ENCODE measurements around the gene GRPEL1. TPM values are rescaled to one million over a fixed set of nuclear protein-coding genes. Genes with fewer than 3 reads are reported as not detected.

Gene GRPEL1
- total and polyA plus RNA-seq, 2 of the 8 experiments (the other 6 are each of a cell fraction or from before 2014, with no cell fraction given): 13.5 to 39.9 TPM

GRCh38 chr4:7073526-7074390 lies 5.9 kb upstream of the GRPEL1 start:
- no peak overlapping the region for H4K91ac ChIP-seq (replicated peaks; ENCODE audit: insufficient read length, low read length)
- H3K23me2 ChIP-seq (ENCODE audit: low read depth, low read length): peaks cover under 1% of the 10 kb centered on the region; the same call in 1 of the 2 replicates
- DNase-seq (ENCODE audit: low read depth in 1 of 2, low spot score in 2 of 2) (peak; percentile 15 to 66), FAIRE-seq (peak; percentile 84)
- no peak overlapping the region for H3K4me3 ChIP-seq (ENCODE audit: extremely low read depth in 1 of 4, insufficient read depth in 2 of 4, low read depth in 3 of 4, low read length in 4 of 4)
- CTCF ChIA-PET (ENCODE audit: partially characterized antibody): interaction anchor here (0.6 to 9.4 kb wide), 7 partner anchors 9 to 418 kb away, joined by 3 to 108 read pairs (median 4); partner anchors contain the start of gene TADA2B
- H3K23ac ChIP-seq (ENCODE audit: insufficient read length): no peak overlapping the region
- H3K79me2 ChIP-seq (ENCODE audit: control insufficient read depth in 1 of 2, insufficient read depth in 2 of 2, low read length in 2 of 2): no peaks in the 10 kb centered on the region
- H4K5ac ChIP-seq (ENCODE audit: insufficient read length, low read depth, low read length): no peak overlapping the region
- no peaks in the 10 kb centered on the region for H3K36me3 ChIP-seq (ENCODE audit: control insufficient read depth in 2 of 4, insufficient read depth in 4 of 4, low read length in 3 of 4)
- no peak overlapping the region for H3K4me2 ChIP-seq (ENCODE audit: insufficient read depth in 1 of 2, low read depth in 2 of 2, low read length in 2 of 2)
- H2BK120ac ChIP-seq (replicated peaks; ENCODE audit: low read depth, low read length): no peak overlapping the region
- H2AK5ac ChIP-seq (ENCODE audit: low read depth, low read length): no peak overlapping the region
- peaks cover 0 to 13% (median 8%) of the 10 kb centered on the region in 4 experiments; a peak in 6 of 7 replicates for H3K27me3 ChIP-seq (replicated peaks in 1 of 4; ENCODE audit: control insufficient read depth in 3 of 4, extremely low read depth in 1 of 4, insufficient read depth in 3 of 4, low read length in 3 of 4)
- POLR2A ChIA-PET (ENCODE audit: partially characterized antibody): interaction anchor here (1.3 to 1.6 kb wide), 2 partner anchors 20 to 30 kb away, joined by 3 to 5 read pairs; partner anchors contain the start of gene TADA2B
- no peak overlapping the region for H2BK20ac ChIP-seq (ENCODE audit: low read length)
- H4K20me1 ChIP-seq (replicated peaks in 1 of 2; ENCODE audit: control insufficient read depth in 1 of 2, insufficient read depth in 2 of 2, low read length in 2 of 2): no peaks in the 10 kb centered on the region
- WGBS, 2 experiments (ENCODE audit: extremely low coverage in 1 of 2, insufficient coverage in 1 of 2, insufficient read length in 1 of 2, insufficient replicate concordance in 2 of 2, low coverage in 1 of 2, low lambda C conversion rate in 2 of 2, missing lambda C conversion rate in 1 of 2): 80% methylated on average over 18 of the region's 18 CpGs; no CpG with 5 or more reads in 1 of the 2 experiments
- no peak overlapping the region for H3K4ac ChIP-seq (replicated peaks; ENCODE audit: insufficient read length, low read depth, low read length)
- no peaks in the 10 kb centered on the region for H3K79me1 ChIP-seq (ENCODE audit: low read depth, low read length)
- H3K9ac ChIP-seq (replicated peaks in 1 of 4; ENCODE audit: extremely low read depth in 1 of 4, low read depth in 3 of 4, low read length in 3 of 4): no peak overlapping the region
- H3K9me3 ChIP-seq (ENCODE audit: insufficient read depth in 2 of 2, low read depth in 1 of 2, low read length in 1 of 2): no peaks in the 10 kb centered on the region
- H4K8ac ChIP-seq (ENCODE audit: extremely low read depth, insufficient read depth, low read length): no peak overlapping the region; the same call in 1 of the 2 replicates
- no peak overlapping the region for H3K14ac ChIP-seq (ENCODE audit: insufficient read length)
- peaks cover 0 to 3% (median 2%) of the 10 kb centered on the region in 4 experiments; a peak in 1 of 7 replicates for H3K4me1 ChIP-seq (replicated peaks in 1 of 4; ENCODE audit: control insufficient read depth in 3 of 4, insufficient read depth in 4 of 4, low read length in 3 of 4)
- H2AFZ ChIP-seq (ENCODE audit: low read length): no peak overlapping the region
- H3K27ac ChIP-seq (ENCODE audit: low read depth, low read length): no peak overlapping the region
- no peak overlapping the region for H2BK15ac ChIP-seq (ENCODE audit: low read length)
- H3K18ac ChIP-seq (ENCODE audit: extremely low read depth, low read length): no peak overlapping the region
- H2BK5ac ChIP-seq (ENCODE audit: low read depth, low read length): no peak overlapping the region
- no peak overlapping the region for H3K56ac ChIP-seq (replicated peaks; ENCODE audit: insufficient read length, low read depth, low read length)
- no peak overlapping the region for H2BK12ac ChIP-seq (ENCODE audit: low read depth, low read length)
- TF ChIP-seq SIN3A (conservative IDR thresholded peaks at IDR 0.05 in 1 of 2, IDR thresholded peaks at IDR 0.05 in 1 of 2; ENCODE audit: low read depth in 1 of 2, low read length in 2 of 2): no peak
- no peak for TF ChIP-seq CTBP2 (IDR thresholded peaks at IDR 0.05; ENCODE audit: borderline replicate concordance, insufficient read depth, insufficient read length, low read length)
- peak; percentile 91 for TF ChIP-seq SIX5 (IDR thresholded peaks at IDR 0.05; ENCODE audit: low read depth, low read length)
- peak; percentile 93 for TF ChIP-seq ATF3 (IDR thresholded peaks at IDR 0.05; ENCODE audit: insufficient read depth, low read depth, low read length)
